ENCODE measurements around the gene PPP1R14C.

DNA sequence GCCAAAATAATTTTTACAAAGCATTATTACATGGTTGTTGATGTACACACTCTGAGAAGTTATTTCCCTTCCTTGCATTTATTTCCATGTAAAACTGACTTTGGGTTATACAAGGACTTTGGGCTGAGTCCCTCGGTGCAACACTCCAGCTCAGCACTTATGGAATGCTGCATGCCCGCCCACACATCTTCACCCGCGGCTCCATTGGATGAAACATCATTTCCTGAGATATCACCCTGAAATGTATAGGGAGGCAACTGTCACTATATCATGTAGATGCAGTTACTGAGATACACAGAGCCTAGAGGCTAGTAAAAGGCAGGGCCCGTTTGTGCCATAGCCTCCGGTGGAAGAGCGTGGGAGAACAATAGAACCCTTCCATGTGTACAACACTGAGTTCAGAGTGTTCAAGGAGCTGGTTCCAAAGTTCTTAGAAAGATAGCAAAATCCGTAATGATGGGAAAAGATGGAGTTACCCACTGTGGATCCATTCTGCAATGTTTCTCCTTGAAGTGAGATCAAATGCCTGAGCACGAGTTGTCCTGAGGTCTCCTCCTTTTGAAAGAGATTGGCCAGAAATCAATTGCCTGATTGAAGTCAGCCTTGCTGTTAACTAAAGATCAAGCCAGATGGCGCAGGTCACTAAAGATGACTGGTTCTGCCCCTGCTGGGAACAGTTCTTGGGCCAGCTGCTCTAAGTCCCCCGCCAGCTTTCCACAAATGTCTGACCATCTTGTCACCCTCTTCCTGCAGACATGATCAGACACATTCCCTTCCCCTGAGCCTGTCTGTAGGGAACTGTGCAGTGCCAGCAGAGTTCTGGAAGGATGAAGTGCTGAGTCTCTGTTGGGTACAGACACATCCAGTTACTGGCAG is 125.1 kb downstream of the PPP1R14C start:
- TF ChIP-seq POLR2AphosphoS5 (IDR thresholded peaks at IDR 0.05) = no peak
- TF ChIP-seq, protein P1, sequence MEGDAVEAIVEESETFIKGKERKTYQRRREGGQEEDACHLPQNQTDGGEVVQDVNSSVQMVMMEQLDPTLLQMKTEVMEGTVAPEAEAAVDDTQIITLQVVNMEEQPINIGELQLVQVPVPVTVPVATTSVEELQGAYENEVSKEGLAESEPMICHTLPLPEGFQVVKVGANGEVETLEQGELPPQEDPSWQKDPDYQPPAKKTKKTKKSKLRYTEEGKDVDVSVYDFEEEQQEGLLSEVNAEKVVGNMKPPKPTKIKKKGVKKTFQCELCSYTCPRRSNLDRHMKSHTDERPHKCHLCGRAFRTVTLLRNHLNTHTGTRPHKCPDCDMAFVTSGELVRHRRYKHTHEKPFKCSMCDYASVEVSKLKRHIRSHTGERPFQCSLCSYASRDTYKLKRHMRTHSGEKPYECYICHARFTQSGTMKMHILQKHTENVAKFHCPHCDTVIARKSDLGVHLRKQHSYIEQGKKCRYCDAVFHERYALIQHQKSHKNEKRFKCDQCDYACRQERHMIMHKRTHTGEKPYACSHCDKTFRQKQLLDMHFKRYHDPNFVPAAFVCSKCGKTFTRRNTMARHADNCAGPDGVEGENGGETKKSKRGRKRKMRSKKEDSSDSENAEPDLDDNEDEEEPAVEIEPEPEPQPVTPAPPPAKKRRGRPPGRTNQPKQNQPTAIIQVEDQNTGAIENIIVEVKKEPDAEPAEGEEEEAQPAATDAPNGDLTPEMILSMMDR (IDR thresholded peaks at IDR 0.05) = no peak

All from breast epithelium (tissue), 3 donors.